HG03520 (cell line): ENCODE results near the gene MTFR1L.
"Not testable (repeated sequence)": the region's sequence is repeated elsewhere in the genome, so short reads cannot be mapped to it uniquely, and the experiment has no call there.

Experiments used
- ATAC-seq: cut with Tn5 transposase; IDR thresholded peaks from one replicate; pipeline ENCODE4 v1.9.1; 2021; ENCODE audit warnings: mild to moderate bottlenecking, moderate library complexity; ENCODE audit not compliant: unreplicated experiment

Gene MTFR1L

GRCh38 chr1:25821630-25822091 lies 1.9 kb downstream of the MTFR1L start:
- no peak for ATAC-seq

GRCh38 chr1:25825605-25826004 lies 5.9 kb downstream of the MTFR1L start:
- no peak for ATAC-seq

- no peak for ATAC-seq
These were observed 6.8 kb downstream of the MTFR1L start for GRCh38 chr1:25826571-25826970.

- ATAC-seq: no peak
These were observed 8.7 kb downstream of the MTFR1L start for GRCh38 chr1:25828491-25828890.

- no peak for ATAC-seq
These were observed 9.3 kb downstream of the MTFR1L start for GRCh38 chr1:25829046-25829445.

GRCh38 chr1:25831569-25832196 lies 11.9 kb downstream of the MTFR1L start:
- no peak for ATAC-seq

- no peak for ATAC-seq
These were observed 12.7 kb downstream of the MTFR1L start for GRCh38 chr1:25832336-25833037.

GRCh38 chr1:25833158-25833557 lies 13.4 kb downstream of the MTFR1L start:
- ATAC-seq: no peak

GRCh38 chr1:25834894-25835293 lies 15.1 kb downstream of the MTFR1L start:
- no peak for ATAC-seq

- ATAC-seq: no peak
These were observed 16.9 kb downstream of the MTFR1L start for GRCh38 chr1:25836695-25837094.

- ATAC-seq: no peak
These were observed 17.6 kb downstream of the MTFR1L start for GRCh38 chr1:25837262-25837875.

- ATAC-seq: not testable (repeated sequence)
These were observed 20.1 kb downstream of the MTFR1L start for GRCh38 chr1:25839808-25840207.

- no peak for ATAC-seq
These were observed 23.7 kb downstream of the MTFR1L start for GRCh38 chr1:25843483-25843882.

GRCh38 chr1:25844536-25845337 lies 25.0 kb downstream of the MTFR1L start:
- ATAC-seq: no peak

GRCh38 chr1:25845664-25846063 lies 25.9 kb downstream of the MTFR1L start:
- ATAC-seq: no peak

- ATAC-seq: no peak
These were observed 28.2 kb downstream of the MTFR1L start for GRCh38 chr1:25847929-25848328.

GRCh38 chr1:25848531-25848930 lies 28.8 kb downstream of the MTFR1L start:
- no peak for ATAC-seq

- no peak for ATAC-seq
These were observed 34.8 kb downstream of the MTFR1L start for GRCh38 chr1:25854554-25854953.

GRCh38 chr1:25856856-25857255 lies 37.1 kb downstream of the MTFR1L start:
- ATAC-seq: no peak

- no peak for ATAC-seq
These were observed 38.7 kb downstream of the MTFR1L start for GRCh38 chr1:25858494-25858893.
